DMS153 (cell line): ENCODE measurements around the gene AP5Z1.
"Not testable (repeated sequence)": the region's sequence is repeated elsewhere in the genome, so short reads cannot be mapped to it uniquely, and the experiment has no call there.

Source experiments
- DNase-seq: peaks from one replicate; lab custom pipeline; 2025; lab: John Stamatoyannopoulos, UW

AP5Z1 gene

DNA sequence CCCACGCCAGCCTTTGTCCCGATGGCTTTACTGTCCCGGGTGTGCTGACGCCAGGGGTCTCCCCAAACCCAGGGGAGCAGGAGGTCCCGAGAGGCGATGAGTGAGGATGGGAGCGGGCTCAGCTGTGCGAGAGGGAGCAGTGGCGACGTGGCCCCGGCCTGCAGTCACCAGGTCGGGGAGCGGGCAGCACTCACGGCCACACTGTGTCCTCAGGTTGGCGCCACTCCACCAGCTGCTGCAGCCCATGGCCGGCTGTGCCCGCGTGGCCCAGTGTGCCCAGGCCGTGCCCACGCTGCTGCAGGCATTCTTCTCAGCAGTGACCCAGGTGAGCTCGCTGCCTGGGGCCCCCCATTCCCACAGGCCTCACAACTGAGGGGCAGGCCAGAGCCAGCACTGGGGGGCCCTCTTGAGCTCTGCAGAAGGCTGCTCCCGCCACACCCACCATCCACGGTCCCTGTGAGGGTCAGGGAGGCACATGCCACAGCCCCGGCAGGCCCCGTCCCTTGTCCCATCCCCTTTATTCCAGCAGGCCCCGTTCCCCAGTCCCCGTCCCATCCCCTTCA, 13.3 kb downstream of the AP5Z1 start:
- no peak for DNase-seq

DNA sequence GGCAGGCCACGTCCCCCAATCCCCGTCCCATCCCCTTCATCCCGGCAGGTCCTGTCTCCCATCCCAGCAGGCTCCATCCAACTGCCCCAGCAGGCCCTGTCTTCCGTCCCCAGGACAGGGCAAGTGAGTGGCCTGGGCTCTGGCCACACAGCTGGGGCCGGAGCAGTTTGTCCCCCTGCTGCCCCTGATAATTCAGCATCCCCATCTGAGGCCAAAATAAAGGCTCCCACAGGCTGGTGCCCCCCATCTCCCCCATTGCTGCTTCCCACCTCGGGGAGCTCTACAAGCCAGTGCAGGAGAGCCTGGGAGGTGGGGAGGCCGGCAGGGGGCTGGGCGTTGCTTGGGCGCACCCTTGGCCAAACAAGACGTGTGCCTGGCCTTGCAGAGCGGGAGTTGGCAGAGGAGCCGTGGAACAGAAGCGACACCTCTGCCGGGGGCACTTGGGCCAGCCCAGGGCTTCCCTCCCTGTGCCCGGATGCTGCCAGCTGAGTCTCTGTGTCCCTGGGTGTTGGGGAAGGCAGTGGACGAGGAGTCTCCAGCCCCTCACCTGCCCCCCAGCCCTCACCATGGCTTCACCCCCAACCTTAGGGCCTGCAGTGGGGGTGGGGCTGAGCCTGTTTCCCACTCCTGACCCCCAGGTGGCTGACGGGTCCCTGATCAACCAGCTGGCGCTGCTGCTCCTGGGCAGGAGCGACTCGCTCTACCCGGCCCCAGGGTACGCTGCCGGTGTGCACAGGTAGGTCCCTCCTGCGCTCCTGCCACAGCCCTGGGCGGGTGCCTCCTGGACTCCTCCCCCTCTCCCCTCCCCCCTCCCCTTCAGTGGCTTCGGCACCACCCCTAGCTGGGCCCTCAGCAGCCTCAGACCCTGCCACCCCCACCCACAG, 14.0 kb downstream of the AP5Z1 start:
- DNase-seq, result no peak

DNA sequence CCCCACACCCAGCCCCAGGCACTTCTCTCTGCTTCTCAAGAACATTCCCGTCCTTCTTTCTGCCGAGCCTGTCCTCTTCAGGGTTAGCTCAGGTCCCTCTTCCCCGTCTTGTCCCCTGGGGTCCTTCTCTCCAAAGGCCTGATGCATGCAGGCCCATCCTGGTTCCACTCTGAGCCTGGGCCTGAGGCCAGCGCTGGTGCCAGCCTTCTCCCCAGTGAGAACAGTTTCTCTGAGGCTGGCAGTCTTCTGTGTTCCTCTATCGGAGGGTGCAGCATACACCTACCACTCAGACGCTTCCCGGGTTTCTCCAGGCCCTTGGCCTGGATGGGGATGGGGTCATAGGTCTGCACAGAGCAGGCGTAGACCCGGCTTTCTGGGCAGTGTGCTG, 14.6 kb downstream of the AP5Z1 start:
- no peak for DNase-seq

DNA sequence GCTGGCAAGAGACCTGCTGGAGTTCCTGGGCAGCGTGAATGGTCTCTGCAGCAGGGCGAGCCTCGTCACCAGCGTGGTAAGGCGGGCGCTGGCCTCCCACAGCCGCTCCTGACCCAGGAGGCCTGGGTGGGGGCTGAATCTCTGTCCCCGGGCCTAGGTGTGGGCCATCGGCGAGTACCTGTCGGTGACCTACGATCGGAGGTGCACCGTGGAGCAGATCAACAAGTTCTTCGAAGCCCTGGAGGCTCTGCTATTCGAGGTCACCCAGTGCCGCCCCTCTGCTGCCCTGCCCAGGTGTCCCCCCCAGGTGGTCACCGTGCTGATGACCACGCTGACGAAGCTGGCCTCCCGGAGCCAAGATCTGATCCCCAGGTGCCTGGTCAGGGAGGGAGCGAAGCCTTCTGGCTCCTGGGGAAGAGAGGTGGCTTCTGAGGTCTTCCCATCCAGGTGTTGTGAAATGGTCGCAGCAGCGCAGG, 15.1 kb downstream of the AP5Z1 start:
- no peak for DNase-seq

DNA sequence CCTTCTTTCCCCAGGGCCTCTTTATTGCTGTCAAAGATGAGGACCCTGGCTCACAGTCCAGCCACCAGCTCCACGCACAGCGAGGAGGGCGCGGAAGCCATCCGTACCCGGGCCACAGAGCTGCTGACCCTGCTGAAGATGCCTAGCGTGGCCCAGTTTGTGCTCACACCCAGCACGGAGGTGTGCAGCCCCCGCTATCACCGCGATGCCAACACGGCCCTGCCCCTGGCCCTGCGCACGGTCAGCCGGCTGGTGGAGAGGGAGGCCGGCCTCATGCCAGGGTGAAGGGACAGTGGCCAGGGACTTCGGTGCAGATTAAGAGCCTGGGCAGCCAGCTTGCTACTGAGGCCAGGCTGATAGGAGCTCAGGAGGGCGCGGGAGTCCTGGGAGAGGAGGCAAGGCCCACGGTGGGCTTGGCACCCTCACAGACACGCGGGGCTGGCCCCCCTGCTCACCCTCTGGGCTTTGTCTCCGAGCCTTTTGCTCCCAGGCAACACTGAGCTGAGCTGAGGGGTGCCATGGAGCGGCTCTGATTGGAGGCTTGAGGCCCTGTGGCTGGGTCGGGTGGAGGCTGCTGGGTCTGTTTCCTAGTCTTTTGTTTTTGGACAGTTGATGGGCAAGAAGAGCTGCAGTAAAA, 15.8 kb downstream of the AP5Z1 start:
- no peak for DNase-seq

- DNase-seq, result no peak
Measured at GRCh38 chr7:4791738-4792536, 16.5 kb downstream of the AP5Z1 start.

- DNase-seq, result no peak
Measured at GRCh38 chr7:4792537-4793126, 17.2 kb downstream of the AP5Z1 start.

- DNase-seq, result not testable (repeated sequence)
Measured at GRCh38 chr7:4793385-4793993, 18.1 kb downstream of the AP5Z1 start.

DNA sequence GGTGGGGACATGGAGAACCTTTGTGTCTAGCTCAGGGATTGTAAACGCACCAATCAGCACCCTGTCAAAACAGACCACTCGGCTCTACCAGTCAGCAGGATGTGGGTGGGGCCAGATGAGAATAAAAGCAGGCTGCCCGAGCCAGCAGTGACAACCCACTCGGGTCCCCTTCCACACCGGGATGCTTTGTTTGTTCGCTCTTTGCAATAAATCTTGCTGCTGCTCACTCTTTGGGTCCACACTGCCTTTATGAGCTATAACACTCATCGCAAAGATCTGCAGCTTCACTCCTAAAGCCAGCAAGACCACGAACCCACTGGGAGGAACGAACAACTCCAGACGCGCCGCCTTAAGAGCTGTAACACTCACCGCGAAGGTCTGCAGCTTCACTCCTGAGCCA, 18.7 kb downstream of the AP5Z1 start:
- not testable (repeated sequence) for DNase-seq

GRCh38 chr7:4794591-4795350, 19.3 kb downstream of the AP5Z1 start:
- no peak for DNase-seq

DNA sequence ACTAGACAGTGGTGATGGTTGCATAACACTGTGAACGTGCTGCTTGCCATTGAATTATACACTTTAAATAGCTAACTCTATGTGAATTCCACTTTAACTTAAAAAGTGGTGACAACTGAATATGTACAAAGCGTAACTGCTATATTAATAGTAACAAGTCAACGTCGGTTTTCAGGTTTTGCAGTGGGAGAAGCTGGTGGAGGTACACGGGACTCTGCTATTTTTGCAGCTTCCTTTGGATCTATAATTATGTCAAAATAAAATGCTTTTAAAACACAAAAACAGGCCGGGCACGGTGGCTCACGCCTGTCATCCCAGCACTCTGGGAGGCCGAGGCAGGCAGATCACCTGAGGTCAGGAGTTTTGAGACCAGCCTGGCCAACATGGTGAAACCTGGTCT, 21.0 kb downstream of the AP5Z1 start:
- no peak for DNase-seq

GRCh38 chr7:4797858-4798705, 22.7 kb downstream of the AP5Z1 start:
- DNase-seq, result no peak

- DNase-seq, result no peak
Measured at GRCh38 chr7:4798706-4799235, 23.3 kb downstream of the AP5Z1 start.

- DNase-seq, result no peak
Measured at GRCh38 chr7:4799508-4800268, 24.3 kb downstream of the AP5Z1 start.

GRCh38 chr7:4800487-4800886, 25.1 kb downstream of the AP5Z1 start:
- no peak for DNase-seq

- no peak for DNase-seq
Measured at GRCh38 chr7:4800926-4801838, 25.8 kb downstream of the AP5Z1 start.

DNA sequence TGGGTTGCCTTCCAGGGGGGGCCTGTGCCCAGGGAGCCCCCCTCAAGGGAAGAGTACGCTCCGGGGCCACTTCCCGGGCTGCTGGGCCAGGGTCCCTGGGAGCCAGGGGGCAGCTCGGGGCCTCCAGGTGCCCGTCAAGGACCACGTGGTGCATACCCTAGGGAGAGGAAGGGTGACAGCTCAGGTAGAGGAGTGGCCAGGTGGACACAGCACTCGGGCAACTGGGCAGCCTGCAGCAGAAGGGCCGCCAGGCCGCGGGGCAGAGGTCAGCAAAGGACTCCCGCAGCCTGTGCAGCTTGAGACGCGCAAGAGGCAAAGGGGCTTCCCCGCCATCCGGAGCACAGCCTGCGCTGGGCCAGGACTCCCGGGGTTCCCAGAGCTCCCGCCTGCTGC, 26.4 kb downstream of the AP5Z1 start:
- DNase-seq, result no peak

- not testable (repeated sequence) for DNase-seq
Measured at GRCh38 chr7:4802577-4802976, 27.2 kb downstream of the AP5Z1 start.
